HEK293 (cell line): ENCODE results near the gene KRTAP21-1.

Source experiments
- CTCF ChIA-PET: fragments of 350-600 bp; formaldehyde crosslinking; extraction: SDS; loops from one replicate; lab custom pipeline; 2021; ENCODE audit warnings: antibody characterized with exemption; lab: Yijun Ruan, JAX
- POLR2A ChIA-PET: fragments of 300-600 bp; formaldehyde crosslinking; extraction: SDS; loops from one replicate; lab custom pipeline; 2020; ENCODE audit warnings: antibody characterized with exemption, inconsistent platforms; lab: Yijun Ruan, JAX
- H3K27ac ChIP-seq: fragments of 200-500 bp; sonication (Bioruptor generic); 2 replicates; pipeline ENCODE4 v1.5.1; 2014; ENCODE audit warnings: low read depth, low read length, control low read depth, inconsistent platforms; ENCODE audit errors: extremely low read depth
- H3K36me3 ChIP-seq, 2 experiments: fragments of 200-500 bp in 1 of 2; sonication (Bioruptor generic) in 1 of 2; 1 replicate in 1 of 2; 2 replicates in 1 of 2; pipeline ENCODE4 v1.5.1; 2014 to 2017; ENCODE audit warnings: inconsistent platforms in 2 of 2, low read length in 2 of 2; ENCODE audit not compliant: control insufficient read depth in 2 of 2, insufficient read depth in 1 of 2
- H3K4me1 ChIP-seq: fragments of 200-500 bp; sonication (Bioruptor generic); 2 replicates; pipeline ENCODE4 v1.5.1; 2014; ENCODE audit warnings: mild to moderate bottlenecking, low read length, inconsistent platforms; ENCODE audit not compliant: control insufficient read depth, insufficient read depth
- H3K4me3 ChIP-seq: 2 replicates; pipeline ENCODE4 v1.5.1; 2011; ENCODE audit warnings: low read depth, mild to moderate bottlenecking, control low read depth, low read length, moderate library complexity
- H3K9me3 ChIP-seq: fragments of 200-500 bp; sonication (Bioruptor generic); 2 replicates; pipeline ENCODE4 v1.5.1; 2014; ENCODE audit warnings: low read depth, low read length, inconsistent platforms; ENCODE audit not compliant: control insufficient read depth, insufficient read depth
- AEBP2 ChIP-seq: fragments of 450-650 bp; formaldehyde crosslinking; IDR thresholded peaks from 2 replicates; pipeline ENCODE4 v1.5.1; 2016; ENCODE audit warnings: missing biosample characterization, missing genetic modification characterization, borderline replicate concordance
- PATZ1 ChIP-seq: fragments of 450-650 bp; formaldehyde crosslinking; IDR thresholded peaks from 2 replicates; pipeline ENCODE4 v1.5.1; 2016; ENCODE audit warnings: missing biosample characterization, missing genetic modification characterization
- PRDM6 ChIP-seq: fragments of 450-650 bp; formaldehyde crosslinking; IDR thresholded peaks from 2 replicates; pipeline ENCODE4 v1.5.1; 2017; ENCODE audit warnings: missing biosample characterization, missing genetic modification characterization
- REST ChIP-seq: fragments of 450-650 bp; formaldehyde crosslinking; IDR thresholded peaks from 2 replicates; pipeline ENCODE4 v1.5.1; 2016; ENCODE audit warnings: missing biosample characterization, missing genetic modification characterization
- TRIM28 ChIP-seq: IDR thresholded peaks from 2 replicates; pipeline ENCODE4 v1.6.1; 2011; ENCODE audit warnings: low read length, control low read depth, borderline replicate concordance
- YY1 ChIP-seq: fragments of 450-650 bp; formaldehyde crosslinking; IDR thresholded peaks from 2 replicates; pipeline ENCODE4 v1.5.1; 2018; ENCODE audit warnings: missing biosample characterization, missing genetic modification characterization
- ZBTB21 ChIP-seq: fragments of 450-650 bp; formaldehyde crosslinking; IDR thresholded peaks from 2 replicates; pipeline ENCODE4 v1.5.1; 2017; ENCODE audit warnings: missing biosample characterization, missing genetic modification characterization
- ZBTB49 ChIP-seq: fragments of 450-650 bp; formaldehyde crosslinking; IDR thresholded peaks from 2 replicates; pipeline ENCODE4 v1.5.1; 2016; ENCODE audit warnings: missing biosample characterization, missing genetic modification characterization, low read depth
- ZIC2 ChIP-seq: fragments of 450-650 bp; formaldehyde crosslinking; IDR thresholded peaks from 2 replicates; pipeline ENCODE4 v1.5.1; 2016; ENCODE audit warnings: missing biosample characterization, missing genetic modification characterization
- ZNF10 ChIP-seq: fragments of 450-650 bp; formaldehyde crosslinking; IDR thresholded peaks from 2 replicates; pipeline ENCODE4 v1.5.1; 2017; ENCODE audit warnings: missing biosample characterization, missing genetic modification characterization
- ZNF146 ChIP-seq: fragments of 450-650 bp; formaldehyde crosslinking; IDR thresholded peaks from 2 replicates; pipeline ENCODE4 v1.5.1; 2016; ENCODE audit warnings: missing biosample characterization, missing genetic modification characterization
- ZNF148 ChIP-seq: fragments of 450-650 bp; formaldehyde crosslinking; IDR thresholded peaks from 2 replicates; pipeline ENCODE4 v1.5.0; 2017; ENCODE audit warnings: missing biosample characterization, missing genetic modification characterization, borderline replicate concordance
- ZNF155 ChIP-seq: fragments of 450-650 bp; formaldehyde crosslinking; IDR thresholded peaks from 2 replicates; pipeline ENCODE4 v1.5.1; 2016; ENCODE audit warnings: missing biosample characterization, missing genetic modification characterization
- ZNF518A ChIP-seq: fragments of 450-650 bp; formaldehyde crosslinking; conservative IDR thresholded peaks from 2 replicates; pipeline ENCODE4 v1.5.1; 2016; ENCODE audit warnings: low read depth, missing biosample characterization, missing genetic modification characterization
- ZNF777 ChIP-seq: fragments of 450-650 bp; formaldehyde crosslinking; IDR thresholded peaks from 2 replicates; pipeline ENCODE4 v1.5.1; 2017; ENCODE audit warnings: missing biosample characterization, missing genetic modification characterization, borderline replicate concordance
- ZNF791 ChIP-seq: fragments of 450-650 bp; formaldehyde crosslinking; IDR thresholded peaks from 2 replicates; pipeline ENCODE4 v1.5.1; 2016; ENCODE audit warnings: missing biosample characterization, missing genetic modification characterization

Gene KRTAP21-1

GRCh38 chr21:30710499-30710898 lies 44.7 kb downstream of the KRTAP21-1 start:
- POLR2A ChIA-PET: no interaction called here
- no peak overlapping the region for H3K27ac ChIP-seq
- no peaks in the 10 kb centered on the region for H3K36me3 ChIP-seq
- TF ChIP-seq ZBTB49 (tag by site-specific recombination) (no peak), ZIC2 (no peak), YY1 (tag by site-specific recombination) (no peak), ZNF791 (tag by site-specific recombination) (no peak), ZNF518A (tag by site-specific recombination) (no peak), PATZ1 (tag by site-specific recombination) (no peak), TRIM28 (no peak), ZNF10 (tag by site-specific recombination) (no peak), ZBTB21 (no peak), ZNF148 (tag by site-specific recombination) (no peak), ZNF146 (tag by site-specific recombination) (no peak), REST (no peak), ZNF155 (tag by site-specific recombination) (no peak), AEBP2 (no peak), PRDM6 (tag by site-specific recombination) (no peak), ZNF777 (tag by site-specific recombination) (no peak)
- TF ChIP-seq, all 188 proteins: peak for 0
- Histone ChIP-seq H3K4me1 (no peaks in the 10 kb centered on the region), H3K4me3 (no peak overlapping the region), H3K9me3 (no peaks in the 10 kb centered on the region)
- CTCF ChIA-PET: no interaction called here
